Thoracic aorta (tissue), 2 donors: ENCODE measurements around the gene PTPN5. TPM values are rescaled to one million over a fixed set of nuclear protein-coding genes. Genes with fewer than 3 reads are reported as not detected.

Source experiments
- ATAC-seq: fragments of 150-250 bp; one replicate; pipeline ENCODE4 v1.8.0; 2017; ENCODE audit warnings: low read depth; ENCODE audit not compliant: insufficient number of reproducible peaks, low FRiP score
- DNase-seq: peaks from one replicate; pipeline ENCODE4 v3.0.0-alpha.2; 2020; ENCODE audit warnings: low spot score
- H3K27ac ChIP-seq, 2 donors: fragments of 200-600 bp; sonication (generic); 1 replicate in 1 of 2; 2 replicates in 1 of 2; pipeline ENCODE4 v1.5.1; 2016; ENCODE audit warnings: mild to moderate bottlenecking in 2 of 2, moderate library complexity in 2 of 2
- H3K27me3 ChIP-seq: fragments of 200-600 bp; sonication (generic); replicated peaks from 2 replicates; pipeline ENCODE4 v1.6.0; 2016; ENCODE audit warnings: mild to moderate bottlenecking; ENCODE audit not compliant: insufficient read depth
- H3K36me3 ChIP-seq: fragments of 200-600 bp; sonication (generic); one replicate; pipeline ENCODE4 v1.5.1; 2016
- H3K4me1 ChIP-seq, 2 donors: fragments of 200-600 bp; sonication (generic); 1 replicate in 1 of 2; 2 replicates in 1 of 2; pipeline versions ENCODE4 v1.5.1 to v1.6.0; 2016; ENCODE audit warnings: low read depth in 2 of 2, mild to moderate bottlenecking in 1 of 2; ENCODE audit not compliant: control insufficient read depth in 1 of 2
- H3K4me3 ChIP-seq: fragments of 200-600 bp; sonication (generic); 2 replicates; pipeline ENCODE4 v1.5.1; 2016; ENCODE audit warnings: mild to moderate bottlenecking
- H3K9me3 ChIP-seq: fragments of 200-600 bp; sonication (generic); 2 replicates; pipeline ENCODE4 v1.5.1; 2016
- total RNA-seq, 2 donors: library from RNA; depleted of rRNA; stranded (reverse); fragments of >200 nt; gene quantifications; one replicate each; pipeline versions ENCODE4 v1.1.0 to v1.2.3, GENCODE V29; 2016
- TF ChIP-seq, protein P1 (sequence below): fragments of 200-600 bp; sonication (generic); IDR thresholded peaks from one replicate; pipeline ENCODE4 v1.5.1; 2019; ENCODE audit warnings: antibody characterized with exemption

PTPN5 gene
- total RNA-seq, 2 donors from 2014 or later = 2.2 to 6.1 TPM

GRCh38 chr11:18778468-18778867 is 13.1 kb downstream of the PTPN5 start:
- Histone ChIP-seq H3K9me3 (no peaks in the 10 kb centered on the region), H3K4me3 (no peak overlapping the region), H3K4me1 (no peaks in the 10 kb centered on the region), H3K27me3 (no peaks in the 10 kb centered on the region), H3K27ac (no peak overlapping the region), H3K36me3 (no peaks in the 10 kb centered on the region)
- no peak for DNase-seq
- no peak for ATAC-seq
- TF ChIP-seq, protein P1, sequence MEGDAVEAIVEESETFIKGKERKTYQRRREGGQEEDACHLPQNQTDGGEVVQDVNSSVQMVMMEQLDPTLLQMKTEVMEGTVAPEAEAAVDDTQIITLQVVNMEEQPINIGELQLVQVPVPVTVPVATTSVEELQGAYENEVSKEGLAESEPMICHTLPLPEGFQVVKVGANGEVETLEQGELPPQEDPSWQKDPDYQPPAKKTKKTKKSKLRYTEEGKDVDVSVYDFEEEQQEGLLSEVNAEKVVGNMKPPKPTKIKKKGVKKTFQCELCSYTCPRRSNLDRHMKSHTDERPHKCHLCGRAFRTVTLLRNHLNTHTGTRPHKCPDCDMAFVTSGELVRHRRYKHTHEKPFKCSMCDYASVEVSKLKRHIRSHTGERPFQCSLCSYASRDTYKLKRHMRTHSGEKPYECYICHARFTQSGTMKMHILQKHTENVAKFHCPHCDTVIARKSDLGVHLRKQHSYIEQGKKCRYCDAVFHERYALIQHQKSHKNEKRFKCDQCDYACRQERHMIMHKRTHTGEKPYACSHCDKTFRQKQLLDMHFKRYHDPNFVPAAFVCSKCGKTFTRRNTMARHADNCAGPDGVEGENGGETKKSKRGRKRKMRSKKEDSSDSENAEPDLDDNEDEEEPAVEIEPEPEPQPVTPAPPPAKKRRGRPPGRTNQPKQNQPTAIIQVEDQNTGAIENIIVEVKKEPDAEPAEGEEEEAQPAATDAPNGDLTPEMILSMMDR = no peak

GRCh38 chr11:18776324-18776723 is 15.3 kb downstream of the PTPN5 start:
- Histone ChIP-seq H3K4me1 (no peaks in the 10 kb centered on the region), H3K27me3 (no peaks in the 10 kb centered on the region), H3K36me3 (no peaks in the 10 kb centered on the region), H3K27ac (no peak overlapping the region), H3K9me3 (no peaks in the 10 kb centered on the region), H3K4me3 (no peak overlapping the region)
- TF ChIP-seq, protein P1 = no peak
- no peak for ATAC-seq
- no peak for DNase-seq

DNA sequence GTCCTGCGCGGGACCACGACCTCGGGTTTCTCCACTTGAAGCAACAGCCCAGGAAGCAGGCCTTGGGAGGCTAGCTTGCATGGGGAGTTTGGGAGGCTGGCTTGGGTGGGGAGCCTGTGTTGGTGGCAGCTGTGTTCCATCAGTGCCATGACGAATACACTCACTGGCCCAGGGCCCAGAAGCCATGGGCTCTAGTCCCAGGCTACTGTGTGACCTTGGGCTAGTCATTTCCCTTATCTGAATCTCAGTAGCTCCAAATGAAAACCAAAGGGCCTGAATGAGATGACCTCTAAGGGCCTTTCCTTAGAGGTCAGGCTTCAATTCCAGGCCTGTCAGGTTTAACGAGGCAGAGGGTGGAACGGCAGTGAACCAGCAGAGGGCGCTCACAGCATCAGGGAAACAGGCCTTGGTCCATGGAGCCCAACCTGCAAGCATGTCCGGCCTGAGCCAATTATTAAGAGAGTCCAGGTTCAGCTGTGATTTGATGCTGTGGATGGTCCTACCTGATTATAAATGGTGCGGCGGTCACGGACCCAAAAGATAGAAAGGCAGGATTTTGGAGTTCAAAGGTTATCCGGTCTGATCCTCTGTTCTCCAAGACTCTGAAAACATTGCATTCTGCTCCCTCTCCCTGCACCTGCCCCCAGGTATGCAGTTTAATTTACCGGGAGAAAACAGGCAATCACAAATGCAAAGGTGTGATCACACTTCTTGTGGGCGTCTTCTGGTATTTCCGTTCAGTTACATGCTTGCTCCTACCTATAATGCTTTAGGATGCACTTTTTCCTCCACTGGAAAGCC is 15.9 kb downstream of the PTPN5 start:
- no peak for ATAC-seq
- DNase-seq = no peak

GRCh38 chr11:18774801-18775200 is 16.8 kb downstream of the PTPN5 start:
- ATAC-seq (no peak), DNase-seq (no peak)
- H3K4me1 ChIP-seq = no peaks in the 10 kb centered on the region
- no peak overlapping the region for H3K4me3 ChIP-seq
- no peaks in the 10 kb centered on the region for H3K9me3 ChIP-seq
- no peak overlapping the region for H3K27ac ChIP-seq
- H3K27me3 ChIP-seq = no peaks in the 10 kb centered on the region
- H3K36me3 ChIP-seq = no peaks in the 10 kb centered on the region
- TF ChIP-seq, protein P1 = no peak

More for the DNA sequence above, 15.9 kb downstream of the PTPN5 start:
- Histone ChIP-seq H3K27ac (no peak overlapping the region), H3K4me1 (no peaks in the 10 kb centered on the region), H3K9me3 (no peaks in the 10 kb centered on the region), H3K36me3 (no peaks in the 10 kb centered on the region), H3K27me3 (no peaks in the 10 kb centered on the region), H3K4me3 (no peak overlapping the region)
- TF ChIP-seq, protein P1 = no peak

- DNase-seq = no peak
- H3K27me3 ChIP-seq = no peaks in the 10 kb centered on the region
- TF ChIP-seq, protein P1 = no peak
Measured at GRCh38 chr11:18773681-18774080, 17.9 kb downstream of the PTPN5 start.

More at GRCh38 chr11:18773681-18774080, 17.9 kb downstream of the PTPN5 start:
- no peaks in the 10 kb centered on the region for H3K4me1 ChIP-seq
- H3K27ac ChIP-seq = no peak overlapping the region
- H3K36me3 ChIP-seq = no peaks in the 10 kb centered on the region
- H3K9me3 ChIP-seq = no peaks in the 10 kb centered on the region
- ATAC-seq = no peak
- H3K4me3 ChIP-seq = no peak overlapping the region
